HepG2 (cell line): ENCODE results near the gene MXRA8. TPM values are rescaled to one million over a fixed set of nuclear protein-coding genes. Genes with fewer than 3 reads are reported as not detected.
A peak's percentile ranks its signal among the peaks of the same experiment; 100 is the strongest.

Experiments used
- ADNP ChIP-seq: sonication (generic); formaldehyde crosslinking; IDR thresholded peaks from 2 replicates; pipeline ENCODE4 v1.4.0; 2020; ENCODE audit warnings: missing genetic modification reagents
- ARNT2 ChIP-seq: sonication (generic); formaldehyde crosslinking; IDR thresholded peaks from 2 replicates; pipeline ENCODE4 v1.8.0; 2022; ENCODE audit warnings: mild to moderate bottlenecking, low read depth, missing genetic modification reagents, moderate library complexity
- CENPBD1 ChIP-seq: sonication (generic); formaldehyde crosslinking; IDR thresholded peaks from 2 replicates; pipeline ENCODE4 v1.8.0; 2022; ENCODE audit warnings: missing genetic modification reagents, low read depth, mild to moderate bottlenecking, borderline replicate concordance
- CREM ChIP-seq, 2 experiments: sonication (generic) in 1 of 2; formaldehyde crosslinking in 1 of 2; IDR thresholded peaks; 2 replicates each; pipeline versions ENCODE4 v1.4.0 to v1.6.1; 2016 to 2020; ENCODE audit warnings: antibody characterized with exemption in 1 of 2, mild to moderate bottlenecking in 1 of 2, missing genetic modification reagents in 1 of 2
- EEA1 ChIP-seq: sonication (generic); formaldehyde crosslinking; IDR thresholded peaks from 2 replicates; pipeline ENCODE4 v1.5.1; 2020; ENCODE audit warnings: mild to moderate bottlenecking, missing genetic modification reagents, borderline replicate concordance
- HMG20B ChIP-seq: conservative IDR thresholded peaks from 2 replicates; pipeline ENCODE4 v1.6.1; 2016; ENCODE audit warnings: missing genetic modification reagents, missing compliant biosample characterization
- HNRNPLL ChIP-seq: fragments of 200-400 bp; formaldehyde crosslinking; IDR thresholded peaks from 2 replicates; pipeline ENCODE4 v1.6.1; 2017; ENCODE audit warnings: mild to moderate bottlenecking, low read depth, low read length; ENCODE audit not compliant: poor library complexity, severe bottlenecking
- ISL2 ChIP-seq: sonication (generic); formaldehyde crosslinking; IDR thresholded peaks from 2 replicates; pipeline ENCODE4 v1.5.0; 2020; ENCODE audit warnings: missing genetic modification reagents
- KLF16 ChIP-seq, 2 experiments: sonication (generic) in 1 of 2; formaldehyde crosslinking in 1 of 2; IDR thresholded peaks; 2 replicates each; pipeline versions ENCODE4 v1.6.1 to v1.8.0; 2016 to 2023; ENCODE audit warnings: missing genetic modification reagents in 2 of 2, missing compliant biosample characterization in 1 of 2
- LCORL ChIP-seq, 2 experiments: fragments of 450-650 bp in 1 of 2; sonication (generic) in 1 of 2; formaldehyde crosslinking in 1 of 2; IDR thresholded peaks; 2 replicates each; pipeline versions ENCODE4 v1.5.0 to v1.6.1; 2017 to 2020; ENCODE audit warnings: antibody characterized with exemption in 1 of 2, missing genetic modification reagents in 1 of 2
- MXD4 ChIP-seq: IDR thresholded peaks from 2 replicates; pipeline ENCODE4 v1.6.1; 2016; ENCODE audit warnings: mild to moderate bottlenecking, missing biosample characterization, missing genetic modification reagents
- RNF2 ChIP-seq: fragments of 450-650 bp; conservative IDR thresholded peaks from 2 replicates; pipeline ENCODE4 v1.6.1; 2016; ENCODE audit warnings: low read depth
- SCMH1 ChIP-seq: sonication (generic); formaldehyde crosslinking; IDR thresholded peaks from 2 replicates; pipeline ENCODE4 v1.9.0; 2021; ENCODE audit warnings: missing genetic modification reagents, mild to moderate bottlenecking, borderline replicate concordance
- SP4 ChIP-seq: sonication (generic); formaldehyde crosslinking; IDR thresholded peaks from 2 replicates; pipeline ENCODE4 v1.8.1; 2023; ENCODE audit warnings: mild to moderate bottlenecking, missing genetic modification reagents
- TRIM24 ChIP-seq: sonication (generic); formaldehyde crosslinking; IDR thresholded peaks from 2 replicates; pipeline ENCODE4 v1.8.0; 2022; ENCODE audit warnings: mild to moderate bottlenecking, missing genetic modification reagents
- U2AF2 ChIP-seq: fragments of 200-400 bp; formaldehyde crosslinking; IDR thresholded peaks from 2 replicates; pipeline ENCODE4 v1.6.1; 2017; ENCODE audit warnings: low read depth, mild to moderate bottlenecking, low read length
- ZBTB8A ChIP-seq: sonication (generic); formaldehyde crosslinking; IDR thresholded peaks from 2 replicates; pipeline ENCODE4 v1.4.0; 2020; ENCODE audit warnings: mild to moderate bottlenecking, low read depth, missing genetic modification reagents, borderline replicate concordance
- ZFP36L1 ChIP-seq: sonication (generic); formaldehyde crosslinking; IDR thresholded peaks from 2 replicates; pipeline ENCODE4 v1.8.0; 2022; ENCODE audit warnings: mild to moderate bottlenecking, missing genetic modification reagents, moderate library complexity
- ZGPAT ChIP-seq: IDR thresholded peaks from 2 replicates; pipeline ENCODE4 v1.6.1; 2016; ENCODE audit warnings: mild to moderate bottlenecking
- ZNF20 ChIP-seq: sonication (generic); formaldehyde crosslinking; IDR thresholded peaks from 2 replicates; pipeline ENCODE4 v1.4.0; 2020; ENCODE audit warnings: mild to moderate bottlenecking, moderate library complexity, missing genetic modification reagents
- ZNF225 ChIP-seq: sonication (generic); formaldehyde crosslinking; IDR thresholded peaks from 2 replicates; pipeline ENCODE4 v1.4.0; 2020; ENCODE audit warnings: mild to moderate bottlenecking, missing genetic modification reagents
- ZNF367 ChIP-seq: sonication (generic); formaldehyde crosslinking; IDR thresholded peaks from 2 replicates; pipeline ENCODE4 v1.4.0; 2020; ENCODE audit warnings: missing genetic modification reagents, borderline replicate concordance
- polyA plus RNA-seq, 8 experiments: library from polyadenylated mRNA; depleted of rRNA in 3 of 8; stranded (reverse) in 7 of 8; unstranded in 1 of 8; fragments of >200 nt; fragmentation: Illumina TruSeq in 4 of 8; extraction: Trizol in 4 of 8; gene quantifications; 2 replicates each; pipeline versions ENCODE4 v1.2.1 to v1.2.3, GENCODE V29; 2011 to 2016; ENCODE audit warnings: low read depth in 4 of 8, missing spikeins in 1 of 8, mixed read lengths in 1 of 8; ENCODE audit not compliant: insufficient read depth in 1 of 8
- total RNA-seq, 5 experiments: library from RNA; depleted of rRNA; stranded (reverse); fragments of >200 nt; fragmentation: Illumina TruSeq; extraction: Trizol; gene quantifications; 2 replicates each; pipeline ENCODE4 v1.2.3, GENCODE V29; 2016; ENCODE audit warnings: low read depth in 1 of 5
- TF ChIP-seq, protein P1 (sequence below): sonication (generic); formaldehyde crosslinking; IDR thresholded peaks from 2 replicates; pipeline ENCODE4 v1.5.0; 2020; ENCODE audit warnings: mild to moderate bottlenecking, missing genetic modification reagents, borderline replicate concordance

MXRA8 gene
- total and polyA plus RNA-seq, 2 of the 13 experiments (the other 11 are each of a cell fraction or from before 2014, with no cell fraction given), result 19.8 to 44.8 TPM

DNA sequence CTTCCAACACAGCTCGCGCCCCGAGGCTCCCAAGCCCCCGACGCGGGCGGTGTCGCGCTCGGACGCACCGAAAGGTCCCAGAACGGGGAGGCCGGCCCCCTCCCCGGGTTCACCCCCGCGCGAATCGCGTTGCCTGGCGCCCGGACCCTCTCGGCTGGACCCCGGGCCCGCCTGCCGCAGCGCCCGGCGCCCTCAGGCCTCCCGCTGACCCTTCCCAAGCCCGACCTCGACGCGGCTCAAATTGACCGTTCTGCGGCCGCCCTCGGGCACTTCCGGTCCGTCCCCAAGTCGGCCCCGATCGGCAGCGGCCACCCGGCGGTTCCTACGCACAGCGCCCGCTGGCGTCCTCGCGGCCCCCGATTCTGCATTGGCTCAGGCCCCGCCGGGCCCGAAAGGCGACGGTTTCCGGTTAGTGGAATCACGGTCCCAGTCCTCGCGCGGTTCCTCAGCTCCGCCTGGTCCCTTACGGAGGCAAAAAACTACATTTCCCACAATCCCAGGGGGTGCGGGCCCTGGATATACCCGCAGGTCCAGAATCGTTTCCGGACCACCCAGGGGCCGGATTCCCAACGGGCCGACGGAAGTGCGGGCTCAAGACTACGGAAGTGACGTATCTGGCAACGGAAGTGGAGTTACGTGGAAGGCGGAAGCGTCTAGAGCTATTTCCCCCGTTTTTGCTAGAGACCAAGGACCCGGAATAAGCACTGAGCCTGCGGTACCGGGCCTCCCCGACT is 16.7 kb upstream of the MXRA8 start, which contains the start of gene AURKAIP1 (continued):
- no peak; the same call in 1 of the 2 replicates for TF ChIP-seq EEA1 (CRISPR knock-in tag)
- TF ChIP-seq ZNF20 (CRISPR knock-in tag), result no peak
- peak; percentile 51; the same call in 1 of the 2 replicates for TF ChIP-seq ZNF225 (CRISPR knock-in tag)
- no peak for TF ChIP-seq RNF2
- TF ChIP-seq, protein P1, sequence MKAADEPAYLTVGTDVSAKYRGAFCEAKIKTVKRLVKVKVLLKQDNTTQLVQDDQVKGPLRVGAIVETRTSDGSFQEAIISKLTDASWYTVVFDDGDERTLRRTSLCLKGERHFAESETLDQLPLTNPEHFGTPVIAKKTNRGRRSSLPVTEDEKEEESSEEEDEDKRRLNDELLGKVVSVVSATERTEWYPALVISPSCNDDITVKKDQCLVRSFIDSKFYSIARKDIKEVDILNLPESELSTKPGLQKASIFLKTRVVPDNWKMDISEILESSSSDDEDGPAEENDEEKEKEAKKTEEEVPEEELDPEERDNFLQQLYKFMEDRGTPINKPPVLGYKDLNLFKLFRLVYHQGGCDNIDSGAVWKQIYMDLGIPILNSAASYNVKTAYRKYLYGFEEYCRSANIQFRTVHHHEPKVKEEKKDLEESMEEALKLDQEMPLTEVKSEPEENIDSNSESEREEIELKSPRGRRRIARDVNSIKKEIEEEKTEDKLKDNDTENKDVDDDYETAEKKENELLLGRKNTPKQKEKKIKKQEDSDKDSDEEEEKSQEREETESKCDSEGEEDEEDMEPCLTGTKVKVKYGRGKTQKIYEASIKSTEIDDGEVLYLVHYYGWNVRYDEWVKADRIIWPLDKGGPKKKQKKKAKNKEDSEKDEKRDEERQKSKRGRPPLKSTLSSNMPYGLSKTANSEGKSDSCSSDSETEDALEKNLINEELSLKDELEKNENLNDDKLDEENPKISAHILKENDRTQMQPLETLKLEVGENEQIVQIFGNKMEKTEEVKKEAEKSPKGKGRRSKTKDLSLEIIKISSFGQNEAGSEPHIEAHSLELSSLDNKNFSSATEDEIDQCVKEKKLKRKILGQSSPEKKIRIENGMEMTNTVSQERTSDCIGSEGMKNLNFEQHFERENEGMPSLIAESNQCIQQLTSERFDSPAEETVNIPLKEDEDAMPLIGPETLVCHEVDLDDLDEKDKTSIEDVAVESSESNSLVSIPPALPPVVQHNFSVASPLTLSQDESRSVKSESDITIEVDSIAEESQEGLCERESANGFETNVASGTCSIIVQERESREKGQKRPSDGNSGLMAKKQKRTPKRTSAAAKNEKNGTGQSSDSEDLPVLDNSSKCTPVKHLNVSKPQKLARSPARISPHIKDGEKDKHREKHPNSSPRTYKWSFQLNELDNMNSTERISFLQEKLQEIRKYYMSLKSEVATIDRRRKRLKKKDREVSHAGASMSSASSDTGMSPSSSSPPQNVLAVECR (CRISPR knock-in tag), result peak; percentile 98
- no peak for TF ChIP-seq TRIM24 (CRISPR knock-in tag)
- peak; percentile 64; the same call in 1 of the 2 replicates for TF ChIP-seq ZFP36L1 (CRISPR knock-in tag)
- peak; percentile 98 for TF ChIP-seq CREM (IDR thresholded peaks at IDR 0.05)
- no peak; the same call in 1 of the 2 replicates for TF ChIP-seq CREM (CRISPR knock-in tag; IDR thresholded peaks at IDR 0.05)
- peak; percentile 57; the same call in 1 of the 2 replicates for TF ChIP-seq HMG20B
- TF ChIP-seq ADNP, result no peak
- TF ChIP-seq ZGPAT, result peak; percentile 100
- TF ChIP-seq KLF16 (CRISPR knock-in tag; IDR thresholded peaks at IDR 0.05), result peak in 1 of 2 experiments; percentile 98; a peak in 2 of 4 replicates
- 0 out of 2 replicates have a peak, but pooled peaks have one; percentile 62 for TF ChIP-seq ZNF367 (CRISPR knock-in tag)
- peak; percentile 93 for TF ChIP-seq SP4 (CRISPR knock-in tag)
- no peak for TF ChIP-seq U2AF2
- TF ChIP-seq HNRNPLL, result peak; percentile 90
- 0 out of 2 replicates have a peak, but pooled peaks have one; percentile 29 for TF ChIP-seq ZBTB8A (CRISPR knock-in tag)
- no peak for TF ChIP-seq SCMH1 (CRISPR knock-in tag)
- peak; percentile 64; the same call in 1 of the 2 replicates for TF ChIP-seq MXD4 (CRISPR knock-in tag)
- TF ChIP-seq ISL2 (CRISPR knock-in tag), result peak; percentile 90
- no peak for TF ChIP-seq CENPBD1 (CRISPR knock-in tag)
- TF ChIP-seq ARNT2 (CRISPR knock-in tag), result peak; percentile 99
- no peak for TF ChIP-seq LCORL (IDR thresholded peaks at IDR 0.05)
- peak; percentile 92 for TF ChIP-seq LCORL (CRISPR knock-in tag; IDR thresholded peaks at IDR 0.05)
